HG02970 (cell line): ENCODE measurements around the gene TUNAR.

ENCODE experiments used
- ATAC-seq: cut with Tn5 transposase; IDR thresholded peaks from one replicate; pipeline ENCODE4 v1.9.1; 2021; ENCODE audit warnings: mild to moderate bottlenecking, moderate library complexity, moderate number of reproducible peaks; ENCODE audit not compliant: unreplicated experiment, low FRiP score

The TUNAR gene

DNA sequence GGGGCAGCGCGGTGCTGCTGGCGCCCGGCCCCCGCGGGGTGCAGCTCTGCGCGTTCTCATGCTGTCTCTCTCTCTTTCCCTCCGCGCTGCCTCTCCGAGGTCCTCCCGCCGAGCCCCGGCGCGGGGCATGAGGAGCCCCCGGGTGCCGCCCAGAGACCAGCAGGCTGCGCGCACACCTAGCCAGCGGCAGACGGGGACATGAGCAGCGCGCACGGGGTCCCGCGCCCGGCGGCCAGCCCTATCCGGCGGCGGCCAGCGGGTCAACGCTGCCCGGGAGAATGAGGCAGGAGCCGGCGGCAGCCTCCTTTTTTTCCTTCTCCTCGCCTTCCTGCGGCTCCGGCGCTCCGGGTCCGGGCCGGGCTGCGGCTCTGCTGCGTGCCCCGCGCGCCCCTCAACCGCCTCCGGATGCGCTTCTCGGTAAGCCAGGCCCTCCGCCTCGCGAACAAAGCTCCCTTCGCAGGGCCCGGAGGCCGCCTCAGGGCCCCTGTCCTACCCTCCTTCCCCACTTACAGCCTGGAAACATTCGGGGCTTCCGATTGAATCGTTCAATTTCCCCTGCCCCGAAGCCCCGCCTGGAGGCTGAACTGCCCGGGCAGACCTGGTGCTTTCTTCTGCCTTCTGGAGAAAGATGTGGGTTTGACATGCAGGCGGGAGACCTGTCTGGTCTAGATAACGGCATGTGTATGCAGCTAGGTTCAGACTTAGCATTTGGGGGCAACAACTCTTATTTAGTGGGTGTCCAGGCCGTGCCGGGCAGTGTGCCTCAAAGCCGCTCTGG, at the start of gene TUNAR:
TUNAR (plus strand) TSS at position 72 of the 778 bp plus-strand sequence.
- ATAC-seq = no peak

- ATAC-seq = no peak
Observed at GRCh38 chr14:95828649-95829265, 47.9 kb upstream of the TUNAR start.

DNA sequence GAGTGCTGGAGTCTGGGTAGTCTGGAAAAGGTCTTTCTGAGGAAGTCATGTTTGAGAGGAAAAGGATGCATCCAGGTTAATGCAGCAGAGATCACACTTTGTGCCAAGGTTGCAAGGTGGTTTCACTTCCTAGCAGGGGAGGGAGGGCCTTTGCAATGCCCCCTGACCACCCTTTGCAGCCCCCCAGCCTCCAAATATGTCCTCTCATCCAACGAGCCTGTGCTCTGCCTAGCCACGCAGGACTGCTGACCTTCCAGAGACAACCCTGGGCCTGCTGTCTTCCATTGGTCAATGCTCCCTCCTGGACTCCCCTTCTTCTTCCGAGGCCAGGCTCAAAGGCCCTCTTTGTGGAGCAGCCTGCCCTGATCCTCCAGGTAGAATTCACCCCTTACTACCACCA, 47.3 kb upstream of the TUNAR start:
- ATAC-seq = no peak

- no peak for ATAC-seq
Observed at GRCh38 chr14:95830386-95830785, 46.2 kb upstream of the TUNAR start.

GRCh38 chr14:95831041-95831440, 45.6 kb upstream of the TUNAR start:
- no peak for ATAC-seq

GRCh38 chr14:95831468-95831867, 45.2 kb upstream of the TUNAR start:
- no peak for ATAC-seq

- ATAC-seq = no peak
Observed at GRCh38 chr14:95832012-95832411, 44.6 kb upstream of the TUNAR start.

GRCh38 chr14:95833429-95833828, 43.2 kb upstream of the TUNAR start:
- no peak for ATAC-seq

GRCh38 chr14:95834496-95834895, 42.1 kb upstream of the TUNAR start:
- no peak for ATAC-seq

DNA sequence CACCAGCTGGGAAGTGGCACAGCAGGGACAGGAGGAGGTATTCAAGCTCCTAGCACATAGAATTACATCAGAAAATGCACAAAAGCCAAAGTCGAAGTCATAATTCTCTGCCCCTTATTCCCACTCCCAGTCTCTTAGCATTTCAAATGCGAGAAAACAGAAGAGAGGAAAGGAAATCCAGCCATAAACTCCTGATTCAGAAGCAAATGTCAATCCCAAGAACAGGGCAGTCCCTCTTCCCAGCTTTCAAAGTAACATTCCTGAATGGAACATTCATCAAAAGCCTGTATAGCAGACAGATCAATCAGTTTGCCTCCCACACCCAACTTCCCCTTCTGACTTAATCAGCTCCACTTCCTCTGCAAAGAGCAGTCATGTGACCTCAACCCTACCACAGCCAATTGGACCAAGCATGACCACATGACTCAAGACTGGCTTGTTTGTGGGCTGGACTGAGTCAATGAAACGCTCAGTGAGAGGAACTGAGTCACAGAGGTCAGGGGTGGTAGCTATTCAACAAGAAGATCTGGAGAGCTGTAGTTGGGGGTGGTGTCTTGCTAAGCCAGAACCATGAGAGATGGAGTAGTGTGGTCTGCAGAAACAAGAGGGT, 41.4 kb upstream of the TUNAR start:
- ATAC-seq = no peak

GRCh38 chr14:95838862-95839261, 37.8 kb upstream of the TUNAR start:
- no peak for ATAC-seq

DNA sequence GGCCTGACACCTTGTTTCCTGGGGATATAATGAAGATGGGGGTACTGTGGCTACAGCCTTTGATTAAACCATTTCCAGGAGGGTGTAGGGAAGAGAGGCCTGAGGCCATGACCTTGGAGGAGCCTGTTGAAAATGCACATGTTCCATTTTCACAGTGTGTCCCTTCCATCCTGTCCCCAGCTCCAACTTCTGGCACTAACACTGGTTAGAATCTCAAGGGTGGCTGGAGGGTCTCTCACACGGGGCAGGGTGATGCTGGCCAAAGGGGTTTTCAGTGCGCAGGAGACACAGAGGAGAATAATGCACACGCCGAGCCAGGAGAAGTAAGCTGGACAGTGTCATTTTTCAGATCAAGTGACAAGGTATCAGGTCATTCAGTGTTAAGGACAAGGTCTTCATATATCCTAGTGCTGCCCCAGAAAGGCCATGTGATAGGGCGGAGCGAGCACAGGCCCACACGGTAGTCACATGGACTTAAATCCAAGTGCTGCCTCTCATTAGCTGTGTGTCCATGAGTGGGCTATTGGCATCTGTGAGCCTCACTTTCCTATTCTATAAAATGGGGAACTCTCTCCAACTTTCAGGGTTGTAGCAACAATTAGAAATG, 36.4 kb upstream of the TUNAR start:
- no peak for ATAC-seq

DNA sequence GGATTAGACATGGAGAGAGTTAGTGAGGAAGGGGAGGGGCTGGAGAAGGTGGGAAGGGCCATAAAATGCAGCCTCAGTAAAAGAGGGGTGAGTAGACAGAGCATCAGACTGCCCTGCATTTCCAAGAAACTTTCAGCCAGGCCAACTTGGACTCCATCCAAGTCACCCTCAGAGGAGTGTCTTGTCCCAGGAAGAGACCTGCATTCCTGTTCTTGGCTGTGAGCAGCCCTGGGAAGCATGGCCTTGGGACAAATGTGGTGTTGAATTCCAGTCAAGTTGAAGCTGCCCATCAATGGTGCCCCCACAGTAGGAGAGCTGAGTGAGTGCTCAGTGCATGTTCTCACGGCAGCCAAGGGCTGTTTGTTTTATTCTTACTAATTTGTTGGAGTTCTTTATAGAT, 35.0 kb upstream of the TUNAR start:
- ATAC-seq = no peak

DNA sequence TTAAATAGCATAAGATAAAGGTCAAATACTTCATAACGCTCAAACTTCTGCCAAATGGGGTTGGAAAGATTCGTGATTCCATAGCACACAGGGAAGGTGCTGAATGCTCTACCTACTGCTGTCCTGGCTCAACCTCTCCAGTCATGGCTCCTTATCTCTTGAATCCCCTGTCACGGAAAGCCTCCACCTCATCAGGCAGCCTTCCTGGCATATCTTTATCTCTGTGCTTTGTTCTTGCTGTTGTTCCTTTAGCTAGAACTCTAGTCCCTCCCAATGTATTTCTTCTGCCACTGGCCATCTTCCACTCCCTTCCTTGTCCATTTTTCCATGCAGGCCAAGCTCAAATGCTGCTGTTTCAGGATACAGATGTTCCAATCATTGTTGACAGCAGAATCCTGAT, 26.9 kb upstream of the TUNAR start:
- ATAC-seq = no peak

GRCh38 chr14:95850429-95850828, 26.2 kb upstream of the TUNAR start:
- ATAC-seq = no peak

DNA sequence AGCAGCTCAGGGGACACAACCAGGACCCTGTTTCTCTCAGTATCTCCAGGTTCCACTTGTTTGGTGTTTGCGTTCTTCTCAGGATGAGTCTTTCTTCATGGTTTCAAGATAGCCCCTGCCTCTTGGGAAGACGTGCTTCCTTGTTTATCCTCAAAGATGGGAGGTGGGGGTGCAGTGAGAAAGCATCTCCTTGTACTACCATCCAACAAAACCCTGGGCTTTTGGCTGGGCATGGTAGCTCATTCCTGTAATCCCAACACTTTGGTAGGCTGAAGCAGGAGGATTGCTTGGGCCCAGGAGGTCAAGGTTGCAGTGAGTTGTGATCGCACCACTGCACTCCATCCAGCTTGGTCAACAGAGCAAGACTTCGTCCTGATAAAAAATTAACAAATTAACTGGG, 21.0 kb upstream of the TUNAR start:
- ATAC-seq = no peak

DNA sequence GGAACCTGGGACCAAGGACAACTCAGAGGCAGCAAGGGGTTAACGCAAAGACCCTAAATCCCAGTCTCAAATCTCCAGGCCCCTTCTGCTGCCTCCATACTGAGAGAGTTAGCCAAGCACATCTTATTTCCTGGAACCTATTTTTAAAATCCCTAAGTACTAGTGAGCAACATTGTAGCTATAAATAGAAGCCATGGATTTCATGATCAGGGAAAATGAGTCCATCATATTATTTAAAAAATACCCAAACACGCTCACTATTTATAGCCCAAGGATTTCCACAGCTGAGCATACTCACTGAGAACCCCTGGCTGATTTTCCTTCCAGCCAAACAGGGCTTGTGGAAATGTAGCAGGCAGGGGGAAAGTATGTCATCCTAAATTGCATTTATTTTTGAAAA, 19.4 kb upstream of the TUNAR start:
- no peak for ATAC-seq

DNA sequence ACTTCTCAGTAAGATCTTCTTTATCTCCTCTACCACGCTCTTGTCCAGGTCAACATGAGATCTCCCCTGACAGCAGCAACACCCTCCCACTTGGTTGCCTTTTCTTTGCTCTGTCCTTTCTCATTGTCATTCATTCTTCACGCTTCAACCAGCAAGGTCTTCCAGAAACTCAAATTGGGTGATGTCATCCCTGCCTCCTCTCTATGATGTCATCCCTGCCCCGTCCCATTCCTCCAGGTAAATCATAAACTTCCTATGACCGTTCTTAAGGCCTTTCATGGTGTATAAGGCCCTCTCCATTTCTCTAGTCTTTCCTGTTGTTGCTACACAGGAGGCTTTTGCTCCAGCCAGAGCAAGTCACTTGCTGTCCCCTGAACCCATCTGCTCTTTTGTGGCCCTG, 17.7 kb upstream of the TUNAR start:
- no peak for ATAC-seq

- no peak for ATAC-seq
Observed at GRCh38 chr14:95862243-95862642, 14.4 kb upstream of the TUNAR start.

GRCh38 chr14:95863295-95863694, 13.3 kb upstream of the TUNAR start:
- ATAC-seq = no peak

DNA sequence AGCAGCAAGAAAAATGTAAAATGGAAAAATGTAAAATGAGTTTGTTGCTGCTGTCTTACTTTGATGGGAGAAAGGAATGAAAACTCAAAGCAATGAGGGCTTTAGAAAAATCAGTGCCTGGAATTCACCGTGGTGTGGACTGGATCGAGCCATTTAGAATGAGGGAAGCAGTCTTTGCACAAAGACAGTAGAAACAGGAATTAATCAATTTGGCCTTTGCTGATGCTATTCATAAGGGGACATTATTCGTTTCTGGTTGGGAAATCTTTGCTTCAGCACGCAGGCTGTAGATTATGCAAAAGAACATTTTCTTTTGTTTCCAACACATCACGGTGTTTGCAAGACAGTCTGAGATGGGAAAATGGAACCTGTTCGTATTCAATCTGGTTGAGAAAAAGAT, 6.9 kb upstream of the TUNAR start:
- ATAC-seq = no peak
